Panc1 (cell line): ENCODE results near the gene DENND6A. TPM values are rescaled to one million over a fixed set of nuclear protein-coding genes. Genes with fewer than 3 reads are reported as not detected.

Experiments used
- ATAC-seq: fragments of 200-7000 bp; cut with Tn5 transposase; 2 replicates; pipeline ENCODE4 v1.9.1; 2020; ENCODE audit warnings: mild to moderate bottlenecking, moderate library complexity
- BruUV-seq: library from RNA; stranded (reverse); fragments of 400-500 nt; replicated peaks from 2 replicates; lab custom pipeline; 2021; lab: Mats Ljungman, UMichigan
- CTCF ChIA-PET: fragments of 300-600 bp; sonication (Branson Sonifier 250); formaldehyde crosslinking; loops from one replicate; lab custom pipeline; 2022; ENCODE audit warnings: antibody characterized with exemption; lab: Charles Lee
- POLR2A ChIA-PET: fragments of 300-600 bp; sonication (Branson Sonifier 250); formaldehyde crosslinking; loops from one replicate; lab custom pipeline; 2022; ENCODE audit warnings: antibody characterized with exemption; lab: Charles Lee
- DNase-seq: peaks from one replicate; pipeline ENCODE4 v3.0.0-alpha.2; 2010; ENCODE audit warnings: low read depth, low spot score
- H3K27ac ChIP-seq: 2 replicates; pipeline ENCODE4 v1.5.1; 2011; ENCODE audit warnings: mild to moderate bottlenecking, low read length, inconsistent platforms
- H3K27me3 ChIP-seq: fragments of 200-500 bp; sonication (Bioruptor generic); 2 replicates; pipeline ENCODE4 v1.6.0; 2014; ENCODE audit warnings: low read length, inconsistent platforms; ENCODE audit not compliant: control insufficient read depth, insufficient read depth
- H3K36me3 ChIP-seq: fragments of 200-500 bp; sonication (Bioruptor generic); 2 replicates; pipeline ENCODE4 v1.5.1; 2014; ENCODE audit warnings: inconsistent platforms, mild to moderate bottlenecking, low read length, moderate library complexity; ENCODE audit not compliant: control insufficient read depth, insufficient read depth
- H3K4me1 ChIP-seq: 2 replicates; pipeline ENCODE4 v1.5.1; 2011; ENCODE audit warnings: inconsistent platforms, mild to moderate bottlenecking, low read length, moderate library complexity; ENCODE audit not compliant: control insufficient read depth, insufficient read depth
- H3K4me3 ChIP-seq, 2 experiments: 2 replicates each; pipeline ENCODE4 v1.5.1; 2011 to 2012; ENCODE audit warnings: low read depth in 2 of 2, low read length in 2 of 2, mild to moderate bottlenecking in 2 of 2, inconsistent platforms in 1 of 2, moderate library complexity in 1 of 2
- H3K9me3 ChIP-seq: fragments of 200-500 bp; sonication (Bioruptor generic); 2 replicates; pipeline ENCODE4 v1.5.1; 2014; ENCODE audit warnings: low read depth, mild to moderate bottlenecking, inconsistent platforms, low read length, moderate library complexity; ENCODE audit not compliant: control insufficient read depth, insufficient read depth
- CTCF ChIP-seq: fragments of 450-650 bp; IDR thresholded peaks from 2 replicates; pipeline ENCODE4 v1.5.1; 2017; ENCODE audit warnings: mild to moderate bottlenecking
- POLR2AphosphoS5 ChIP-seq: IDR thresholded peaks from 2 replicates; pipeline ENCODE4 v1.6.1; 2012; ENCODE audit warnings: mild to moderate bottlenecking, low read depth, low read length, moderate library complexity
- REST ChIP-seq, 2 experiments: IDR thresholded peaks; 2 replicates each; pipeline ENCODE4 v1.6.1; 2011 to 2012; ENCODE audit warnings: low read depth in 2 of 2, control low read depth in 1 of 2, low read length in 1 of 2, mild to moderate bottlenecking in 1 of 2, moderate library complexity in 1 of 2; ENCODE audit not compliant: insufficient read depth in 1 of 2
- SIN3A ChIP-seq: IDR thresholded peaks from 2 replicates; pipeline ENCODE4 v1.6.1; 2012; ENCODE audit warnings: low read depth, mild to moderate bottlenecking, low read length, moderate library complexity, borderline replicate concordance; ENCODE audit not compliant: insufficient read depth
- TCF7L2 ChIP-seq: IDR thresholded peaks from 2 replicates; pipeline ENCODE4 v1.6.1; 2011; ENCODE audit warnings: mild to moderate bottlenecking, low read depth, low read length, inconsistent platforms
- in situ Hi-C: cut with HindIII; loops from 2 replicates; pipeline ENCODE4 v1.10.0; 2016; ENCODE audit warnings: low sequenced_read_pairs, low pct_unique_long_range_greater_than_20kb
- intact Hi-C: fragments of 100-400 bp; cut with micrococcal nuclease; formaldehyde crosslinking; loops from one replicate; pipeline ENCODE4 v1.10.0; 2022; ENCODE audit not compliant: unreplicated experiment
- total RNA-seq: library from RNA; stranded (reverse); gene quantifications from one replicate; pipeline ENCODE4 v1.2.1, GENCODE V29; 2021; ENCODE audit not compliant: unreplicated experiment

Gene DENND6A
- total RNA-seq, 1 experiment from 2014 or later: 18.1 TPM

GRCh38 chr3:57729334-57730045 is 36.6 kb upstream of the DENND6A start:
- Histone ChIP-seq H3K27ac (no peak overlapping the region), H3K36me3 (no peaks in the 10 kb centered on the region), H3K27me3 (no peaks in the 10 kb centered on the region), H3K4me3 (no peak overlapping the region), H3K4me1 (no peaks in the 10 kb centered on the region), H3K9me3 (no peaks in the 10 kb centered on the region)
- BruUV-seq: no TSS peak
- intact Hi-C loops (no loop called here), in situ Hi-C loops (no loop called here)
- no peak for TF ChIP-seq REST (IDR thresholded peaks at IDR 0.05; ENCODE audit: insufficient read depth in 1 of 2, low read depth in 2 of 2, low read length in 1 of 2)
- TF ChIP-seq SIN3A: no peak
- no peak for TF ChIP-seq TCF7L2
- TF ChIP-seq CTCF: no peak
- no peak for TF ChIP-seq POLR2AphosphoS5
- no peak for ATAC-seq
- CTCF ChIA-PET: no interaction called here
- DNase-seq: no peak
- POLR2A ChIA-PET: interaction anchor here (0.7 kb wide), 1 partner anchor 965 kb away, joined by 12 read pairs; no protein-coding TSS in a partner anchor

GRCh38 chr3:57727106-57727505 is 34.2 kb upstream of the DENND6A start:
- DNase-seq: no peak
- no TSS peak for BruUV-seq
- intact Hi-C loops: no loop called here
- in situ Hi-C loops: no loop called here
- Histone ChIP-seq H3K4me3 (no peak overlapping the region), H3K4me1 (no peaks in the 10 kb centered on the region), H3K27me3 (no peaks in the 10 kb centered on the region), H3K27ac (no peak overlapping the region), H3K9me3 (no peaks in the 10 kb centered on the region), H3K36me3 (no peaks in the 10 kb centered on the region; the same call in 1 of the 2 replicates)
- ChIA-PET CTCF (no interaction called here), POLR2A (no interaction called here)
- no peak for ATAC-seq
- TF ChIP-seq POLR2AphosphoS5: no peak
- no peak for TF ChIP-seq TCF7L2
- TF ChIP-seq CTCF: no peak
- TF ChIP-seq REST (IDR thresholded peaks at IDR 0.05; ENCODE audit: insufficient read depth in 1 of 2, low read depth in 2 of 2, low read length in 1 of 2): no peak
- no peak for TF ChIP-seq SIN3A
